Small intestine (tissue), 7 donors: ENCODE results near the gene PLXDC2. TPM values are rescaled to one million over a fixed set of nuclear protein-coding genes. Genes with fewer than 3 reads are reported as not detected.

Experiments
- DNase-seq, 2 donors: peaks; one replicate each; pipeline versions ENCODE4 v3.0.0 to v3.0.0-alpha.2; 2013
- FAIRE-seq: peaks from 2 replicates; lab custom pipeline; 2012; peaks lifted over from hg19 to GRCh38; lab: Jason Lieb, UNC
- H3K27ac ChIP-seq, 3 donors: one replicate each; pipeline ENCODE4 v1.5.1; 2013; ENCODE audit warnings: low read length in 2 of 3, mild to moderate bottlenecking in 2 of 3, control low read depth in 1 of 3, inconsistent platforms in 1 of 3, low read depth in 1 of 3, moderate library complexity in 1 of 3
- H3K27me3 ChIP-seq, 3 donors: one replicate each; pipeline ENCODE4 v1.6.1; 2013; ENCODE audit warnings: low read length in 3 of 3, inconsistent platforms in 1 of 3; ENCODE audit not compliant: control insufficient read depth in 3 of 3, insufficient read depth in 3 of 3
- H3K36me3 ChIP-seq, 3 donors: one replicate each; pipeline ENCODE4 v1.6.1; 2013; ENCODE audit warnings: low read length in 3 of 3, inconsistent platforms in 1 of 3, low read depth in 1 of 3, mild to moderate bottlenecking in 1 of 3, moderate library complexity in 1 of 3; ENCODE audit not compliant: control insufficient read depth in 3 of 3, insufficient read depth in 2 of 3
- H3K4me1 ChIP-seq, 3 donors: one replicate each; pipeline ENCODE4 v1.6.1; 2013; ENCODE audit warnings: low read length in 2 of 3, inconsistent platforms in 1 of 3, low read depth in 1 of 3, mild to moderate bottlenecking in 1 of 3, moderate library complexity in 1 of 3; ENCODE audit not compliant: control insufficient read depth in 3 of 3, insufficient read depth in 2 of 3
- H3K4me3 ChIP-seq, 3 donors: one replicate each; pipeline ENCODE4 v1.5.1; 2013; ENCODE audit warnings: low read length in 3 of 3, control low read depth in 1 of 3, inconsistent platforms in 1 of 3, low read depth in 1 of 3, mild to moderate bottlenecking in 1 of 3, moderate library complexity in 1 of 3
- H3K9me3 ChIP-seq, 2 donors: one replicate each; pipeline ENCODE4 v1.6.1; 2013; ENCODE audit warnings: low read depth in 1 of 2, low read length in 1 of 2; ENCODE audit not compliant: control insufficient read depth in 2 of 2, insufficient read depth in 1 of 2
- WGBS, 3 donors: extraction: QIAGEN DNeasy Blood & Tissue Kit; methylation state at CpG; one replicate each; pipeline ENCODE4 v1.1.7; 2013; 5-methylcytosine and 5-hydroxymethylcytosine counted together
- polyA plus RNA-seq, 4 donors: library from polyadenylated mRNA; stranded (reverse) in 3 of 4; unstranded in 1 of 4; fragments of 200-250 nt in 3 of 4; fragments of 120-200 nt in 1 of 4; gene quantifications; one replicate each; pipeline versions ENCODE4 v1.2.1 to v1.2.3, GENCODE V29; 2013
- donor health status: healthy with polysubstance abuse.
- donor health status: control.
- donor health status: control.
- donor health status: Bipolar disorder and iron deficiency.
- donor health status: healthy.

PLXDC2 gene
- polyA plus RNA-seq, 4 donors, result 0.81 to 18.3 (median 3.4) TPM

DNA sequence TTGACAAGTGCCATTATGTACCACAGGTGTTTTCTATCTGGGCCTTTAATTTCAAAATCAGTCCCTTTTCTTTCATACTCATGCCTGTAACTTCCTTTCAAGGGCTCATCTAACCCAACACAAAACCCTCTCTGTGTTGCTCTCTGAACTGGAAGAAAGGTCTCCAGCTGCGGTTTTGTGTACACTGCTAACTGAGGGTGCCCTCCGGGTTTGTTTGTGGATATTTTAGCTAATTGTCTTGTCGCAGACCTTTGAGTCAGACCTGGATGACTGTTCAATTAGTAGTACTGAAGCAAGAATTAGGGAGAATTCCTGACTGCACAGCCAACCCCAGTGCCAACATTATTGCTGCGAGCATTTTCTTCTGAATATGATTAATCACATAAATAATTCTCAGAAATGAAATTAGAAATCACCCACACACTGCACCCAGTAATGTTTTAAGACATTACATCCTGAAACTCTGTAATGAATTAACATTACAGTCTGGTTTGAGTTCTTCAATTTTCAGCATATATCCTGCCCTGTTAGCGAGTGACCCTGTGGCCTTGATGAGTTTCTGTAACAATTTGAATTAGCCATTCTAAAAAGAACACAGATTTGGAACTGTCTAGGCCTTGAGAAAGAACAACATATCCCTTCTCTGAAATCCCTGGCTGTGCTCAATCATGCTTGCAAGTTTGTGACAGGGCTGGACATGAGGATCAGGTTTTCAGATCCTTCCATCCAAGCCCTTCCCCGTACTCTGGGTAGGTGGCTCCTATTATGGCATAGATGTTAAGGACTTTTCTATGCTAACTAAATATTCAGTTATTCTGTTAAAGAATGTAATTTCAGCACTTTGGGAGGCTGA lies 460.1 kb downstream of the PLXDC2 start:
- Histone ChIP-seq H3K36me3 (peaks cover 2 to 7% (median 3%) of the 10 kb centered on the region in 3 donors), H3K27ac (no peak overlapping the region), H3K4me1 (no peaks in the 10 kb centered on the region), H3K27me3 (no peaks in the 10 kb centered on the region), H3K9me3 (no peaks in the 10 kb centered on the region), H3K4me3 (no peak overlapping the region)
- no peak for FAIRE-seq
- no peak for DNase-seq
- WGBS, 3 donors, result 78 to 81% (median 80%) methylated on average over 6 of the region's 6 CpGs

DNA sequence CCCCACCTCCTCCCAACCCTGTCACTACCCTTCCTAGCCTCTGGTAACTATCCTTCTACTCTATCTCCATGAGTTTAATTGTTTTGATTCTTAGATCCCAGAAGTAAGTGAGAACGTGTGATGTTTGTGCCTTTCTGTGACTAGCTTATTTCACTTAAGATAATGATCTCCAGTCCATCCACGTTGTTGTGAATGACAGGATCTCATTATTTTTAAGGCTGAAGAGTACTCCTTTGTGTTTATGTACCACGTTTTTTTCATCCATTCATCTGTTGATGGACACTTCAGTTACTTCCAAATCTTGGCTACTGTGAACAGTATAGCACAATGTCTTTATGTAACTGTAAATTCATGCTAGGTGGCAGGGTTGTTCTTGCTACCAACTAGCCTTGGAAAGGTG lies 461.6 kb downstream of the PLXDC2 start:
- Histone ChIP-seq H3K4me1 (no peaks in the 10 kb centered on the region), H3K27me3 (no peaks in the 10 kb centered on the region), H3K9me3 (no peaks in the 10 kb centered on the region), H3K4me3 (no peak overlapping the region), H3K36me3 (peaks cover 2 to 7% (median 3%) of the 10 kb centered on the region in 3 donors), H3K27ac (no peak overlapping the region)
- no peak for DNase-seq
- 64 to 74% (median 64%) methylated on average over 3 of the region's 3 CpGs for WGBS, 3 donors
- no peak for FAIRE-seq

DNA sequence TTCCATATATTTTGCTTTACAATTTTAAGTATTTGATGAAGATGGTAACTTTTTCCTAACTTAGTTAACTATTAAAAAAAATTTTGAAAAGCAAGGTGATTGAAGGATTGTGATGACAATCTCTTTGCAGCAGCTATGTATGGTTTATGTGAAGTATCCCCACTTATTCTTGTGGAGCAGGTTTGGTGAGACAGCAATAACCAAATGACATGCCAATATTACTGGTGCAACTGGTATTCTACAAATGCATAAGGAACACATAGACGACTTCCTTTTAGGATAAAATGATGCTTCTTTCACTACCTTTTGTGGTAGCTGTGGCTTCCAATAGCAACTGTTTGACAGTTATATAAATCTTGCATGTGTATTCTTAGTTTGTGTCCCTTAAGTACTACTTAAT lies 465.3 kb downstream of the PLXDC2 start:
- FAIRE-seq (no peak), DNase-seq (no peak)
- Histone ChIP-seq H3K4me1 (no peaks in the 10 kb centered on the region), H3K27me3 (no peaks in the 10 kb centered on the region), H3K27ac (no peak overlapping the region), H3K9me3 (no peaks in the 10 kb centered on the region), H3K36me3 (peaks cover 0 to 7% (median 2%) of the 10 kb centered on the region in 3 donors), H3K4me3 (no peak overlapping the region)
- WGBS, 3 donors, result 73 to 91% (median 89%) methylated on average over 1 of the region's 1 CpG

GRCh38 chr10:20287586-20287985 lies 471.4 kb downstream of the PLXDC2 start:
- FAIRE-seq (no peak), DNase-seq (no peak)
- WGBS, 3 donors, result 71 to 95% (median 78%) methylated on average over 4 to 5 of the region's 5 CpGs
- no peaks in the 10 kb centered on the region for H3K4me1 ChIP-seq
- no peaks in the 10 kb centered on the region for H3K9me3 ChIP-seq
- no peak overlapping the region for H3K27ac ChIP-seq
- no peaks in the 10 kb centered on the region for H3K27me3 ChIP-seq
- no peak overlapping the region for H3K4me3 ChIP-seq
- H3K36me3 ChIP-seq, result no peaks in the 10 kb centered on the region

DNA sequence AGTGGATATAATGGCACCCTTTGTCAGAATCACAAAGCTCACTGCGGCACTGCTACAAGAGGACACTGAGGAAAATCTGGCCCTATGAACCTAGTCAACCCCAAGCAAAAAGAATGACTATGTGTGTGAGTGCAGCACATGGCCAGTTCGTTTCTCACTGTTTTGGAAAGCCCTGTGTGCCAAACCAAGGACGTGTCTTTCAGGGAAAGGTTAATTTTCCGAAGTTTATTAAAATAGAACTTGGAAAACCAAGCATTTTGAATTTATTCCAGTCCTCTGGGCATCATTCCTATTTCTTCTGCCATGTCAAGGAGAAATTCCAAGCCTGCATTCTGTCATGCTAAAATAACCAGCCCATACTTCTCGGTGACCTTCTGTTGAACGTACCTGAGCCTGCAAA lies 471.8 kb downstream of the PLXDC2 start:
- FAIRE-seq (no peak), DNase-seq (no peak)
- 68 to 81% (median 77%) methylated on average over 6 of the region's 6 CpGs for WGBS, 3 donors
- no peaks in the 10 kb centered on the region for H3K9me3 ChIP-seq
- H3K4me3 ChIP-seq, result no peak overlapping the region
- H3K36me3 ChIP-seq, result no peaks in the 10 kb centered on the region
- H3K27me3 ChIP-seq, result no peaks in the 10 kb centered on the region
- H3K4me1 ChIP-seq, result no peaks in the 10 kb centered on the region
- H3K27ac ChIP-seq, result no peak overlapping the region

GRCh38 chr10:20289070-20289828 lies 473.0 kb downstream of the PLXDC2 start:
- DNase-seq (no peak), FAIRE-seq (no peak)
- H3K4me1 ChIP-seq, result no peaks in the 10 kb centered on the region
- H3K4me3 ChIP-seq, result no peak overlapping the region
- no peak overlapping the region for H3K27ac ChIP-seq
- WGBS, 3 donors, result 69 to 85% (median 81%) methylated on average over 6 of the region's 6 CpGs
- H3K36me3 ChIP-seq, result no peaks in the 10 kb centered on the region
- no peaks in the 10 kb centered on the region for H3K9me3 ChIP-seq
- H3K27me3 ChIP-seq, result no peaks in the 10 kb centered on the region

- Histone ChIP-seq H3K36me3 (no peaks in the 10 kb centered on the region), H3K4me1 (no peaks in the 10 kb centered on the region), H3K9me3 (peaks cover 0 to 8% of the 10 kb centered on the region in 2 donors), H3K27ac (no peak overlapping the region), H3K4me3 (no peak overlapping the region), H3K27me3 (no peaks in the 10 kb centered on the region)
- FAIRE-seq, result no peak
- WGBS, 3 donors, result 60 to 91% (median 90%) methylated on average over 2 of the region's 2 CpGs
- no peak for DNase-seq
Observed at GRCh38 chr10:20298417-20298816, 482.2 kb downstream of the PLXDC2 start.

- H3K4me3 ChIP-seq, result no peak overlapping the region
- no peak for FAIRE-seq
- no peak for DNase-seq
- no peaks in the 10 kb centered on the region for H3K4me1 ChIP-seq
- 53 to 72% (median 65%) methylated on average over 4 of the region's 4 CpGs for WGBS, 3 donors
- H3K36me3 ChIP-seq, result no peaks in the 10 kb centered on the region
- no peaks in the 10 kb centered on the region for H3K27me3 ChIP-seq
- no peak overlapping the region for H3K27ac ChIP-seq
- peaks cover 0 to 8% of the 10 kb centered on the region in 2 donors for H3K9me3 ChIP-seq
Observed at GRCh38 chr10:20299034-20299736, 483.0 kb downstream of the PLXDC2 start.
